Measurements from ENCODE around the gene ADARB2. TPM values are rescaled to one million over a fixed set of nuclear protein-coding genes. Genes with fewer than 3 reads are reported as not detected.

The ADARB2 gene
- total and polyA plus RNA-seq, 4 experiments from 2014 or later = 13.5 to 14.1 TPM; not detected in 2

DNA sequence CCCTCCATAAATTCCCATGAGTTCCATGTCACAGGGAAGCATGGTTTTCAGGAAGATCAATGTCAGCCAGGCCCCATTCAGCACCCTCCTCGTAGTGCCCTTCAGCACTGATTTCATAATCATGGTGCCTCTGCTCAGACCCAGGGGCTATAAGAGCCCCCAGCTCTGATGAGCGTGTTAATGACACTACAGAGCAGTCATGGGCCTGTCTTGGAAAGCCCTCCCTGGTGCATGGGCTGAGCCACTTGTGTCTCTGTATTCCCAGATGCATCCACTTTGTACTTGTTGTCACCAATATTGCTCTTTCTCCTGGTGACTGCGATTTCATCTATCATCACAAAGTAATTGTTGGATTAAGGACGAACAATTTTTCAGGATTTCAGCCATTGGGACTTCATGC lies 154.6 kb downstream of the ADARB2 start:
- no peak for DNase-seq
- Histone ChIP-seq H3K9me3 (ENCODE audit: control insufficient read depth in 1 of 2, low read length in 2 of 2) (no peaks in the 10 kb centered on the region), H3K27ac (ENCODE audit: low read depth, low read length) (no peak overlapping the region), H3K27me3 (ENCODE audit: insufficient read depth, low read length) (no peaks in the 10 kb centered on the region), H3K4me3 (ENCODE audit: low read length in 2 of 2) (no peak overlapping the region), H3K36me3 (ENCODE audit: insufficient read depth, low read length) (no peaks in the 10 kb centered on the region), H3K4me1 (ENCODE audit: insufficient read depth, low read length) (no peaks in the 10 kb centered on the region)
- Mint-ChIP-seq H3K36me3 (no peaks in the 10 kb centered on the region), H3K4me1 (no peaks in the 10 kb centered on the region), H3K27ac (no peak overlapping the region), H3K27me3 (peaks cover 4 to 5% of the 10 kb centered on the region in 2 donors), H3K4me3 (no peak overlapping the region), H3K9me3 (peaks cover 0 to 7% (median under 1%) of the 10 kb centered on the region in 8 donors)
- intact Hi-C loops (cut with micrococcal nuclease) = no loop called here
- ChIA-PET POLR2A (ENCODE audit: partially characterized antibody) (no interaction called here), CTCF (ENCODE audit: partially characterized antibody) (no interaction called here)

GRCh38 chr10:1581189-1581588 lies 156.1 kb downstream of the ADARB2 start:
- POLR2A ChIA-PET (ENCODE audit: partially characterized antibody) = no interaction called here
- intact Hi-C loops (cut with micrococcal nuclease) = no loop called here

GRCh38 chr10:1579671-1580070 lies 157.7 kb downstream of the ADARB2 start:
- intact Hi-C loops (cut with micrococcal nuclease) = no loop called here
- POLR2A ChIA-PET (ENCODE audit: partially characterized antibody) = no interaction called here
- Mint-ChIP-seq H3K4me1 (no peaks in the 10 kb centered on the region), H3K9me3 (no peaks in the 10 kb centered on the region), H3K36me3 (no peaks in the 10 kb centered on the region), H3K27ac (no peak overlapping the region), H3K27me3 (peaks cover 4 to 7% of the 10 kb centered on the region in 2 donors), H3K4me3 (no peak overlapping the region)
- Histone ChIP-seq H3K4me3 (ENCODE audit: low read length in 2 of 2) (no peak overlapping the region), H3K27ac (ENCODE audit: low read depth, low read length) (no peak overlapping the region), H3K36me3 (ENCODE audit: insufficient read depth, low read length) (no peaks in the 10 kb centered on the region), H3K9me3 (ENCODE audit: control insufficient read depth in 1 of 2, low read length in 2 of 2) (no peaks in the 10 kb centered on the region), H3K27me3 (ENCODE audit: insufficient read depth, low read length) (no peaks in the 10 kb centered on the region), H3K4me1 (ENCODE audit: insufficient read depth, low read length) (no peaks in the 10 kb centered on the region)
- CTCF ChIA-PET (ENCODE audit: partially characterized antibody) = no interaction called here
- DNase-seq = no peak

More at GRCh38 chr10:1581189-1581588, 156.1 kb downstream of the ADARB2 start:
- Histone ChIP-seq H3K27me3 (ENCODE audit: insufficient read depth, low read length) (no peaks in the 10 kb centered on the region), H3K4me3 (ENCODE audit: low read length in 2 of 2) (no peak overlapping the region), H3K36me3 (ENCODE audit: insufficient read depth, low read length) (no peaks in the 10 kb centered on the region), H3K4me1 (ENCODE audit: insufficient read depth, low read length) (no peaks in the 10 kb centered on the region), H3K27ac (ENCODE audit: low read depth, low read length) (no peak overlapping the region), H3K9me3 (ENCODE audit: control insufficient read depth in 1 of 2, low read length in 2 of 2) (no peaks in the 10 kb centered on the region)
- peaks cover 4 to 5% of the 10 kb centered on the region in 2 donors for H3K27me3 Mint-ChIP-seq
- no peaks in the 10 kb centered on the region for H3K36me3 Mint-ChIP-seq
- CTCF ChIA-PET (ENCODE audit: partially characterized antibody) = no interaction called here
- H3K4me1 Mint-ChIP-seq = no peaks in the 10 kb centered on the region
- H3K27ac Mint-ChIP-seq = no peak overlapping the region
- DNase-seq = no peak
- H3K9me3 Mint-ChIP-seq = no peaks in the 10 kb centered on the region
- no peak overlapping the region for H3K4me3 Mint-ChIP-seq

DNA sequence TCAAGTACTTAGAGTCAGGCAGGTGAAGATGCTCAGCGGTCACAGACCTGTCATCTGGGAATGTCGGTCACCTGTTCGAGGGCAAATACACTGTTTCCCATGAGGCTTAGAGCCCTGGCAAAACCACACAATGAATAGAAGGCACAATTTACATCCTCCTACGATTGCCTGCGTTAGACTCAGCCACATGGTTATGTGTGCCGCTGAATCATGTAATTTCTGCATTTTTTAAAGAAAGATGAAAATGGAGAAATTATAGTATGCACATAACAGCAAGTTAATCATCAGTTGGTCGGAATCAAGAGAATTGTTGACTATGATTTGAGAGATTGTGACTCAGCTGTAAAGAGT lies 158.2 kb downstream of the ADARB2 start:
- Histone ChIP-seq H3K4me1 (ENCODE audit: insufficient read depth, low read length) (no peaks in the 10 kb centered on the region), H3K9me3 (ENCODE audit: control insufficient read depth in 1 of 2, low read length in 2 of 2) (no peaks in the 10 kb centered on the region), H3K36me3 (ENCODE audit: insufficient read depth, low read length) (no peaks in the 10 kb centered on the region), H3K27me3 (ENCODE audit: insufficient read depth, low read length) (no peaks in the 10 kb centered on the region), H3K4me3 (ENCODE audit: low read length in 2 of 2) (no peak overlapping the region), H3K27ac (ENCODE audit: low read depth, low read length) (no peak overlapping the region)
- Mint-ChIP-seq H3K27me3 (peaks cover 5 to 7% of the 10 kb centered on the region in 2 donors), H3K4me1 (no peaks in the 10 kb centered on the region), H3K4me3 (no peak overlapping the region), H3K27ac (no peak overlapping the region), H3K9me3 (no peaks in the 10 kb centered on the region), H3K36me3 (no peaks in the 10 kb centered on the region)
- CTCF ChIA-PET (ENCODE audit: partially characterized antibody) = no interaction called here
- no peak for DNase-seq
- POLR2A ChIA-PET (ENCODE audit: partially characterized antibody) = no interaction called here
- intact Hi-C loops (cut with micrococcal nuclease) = no loop called here

DNA sequence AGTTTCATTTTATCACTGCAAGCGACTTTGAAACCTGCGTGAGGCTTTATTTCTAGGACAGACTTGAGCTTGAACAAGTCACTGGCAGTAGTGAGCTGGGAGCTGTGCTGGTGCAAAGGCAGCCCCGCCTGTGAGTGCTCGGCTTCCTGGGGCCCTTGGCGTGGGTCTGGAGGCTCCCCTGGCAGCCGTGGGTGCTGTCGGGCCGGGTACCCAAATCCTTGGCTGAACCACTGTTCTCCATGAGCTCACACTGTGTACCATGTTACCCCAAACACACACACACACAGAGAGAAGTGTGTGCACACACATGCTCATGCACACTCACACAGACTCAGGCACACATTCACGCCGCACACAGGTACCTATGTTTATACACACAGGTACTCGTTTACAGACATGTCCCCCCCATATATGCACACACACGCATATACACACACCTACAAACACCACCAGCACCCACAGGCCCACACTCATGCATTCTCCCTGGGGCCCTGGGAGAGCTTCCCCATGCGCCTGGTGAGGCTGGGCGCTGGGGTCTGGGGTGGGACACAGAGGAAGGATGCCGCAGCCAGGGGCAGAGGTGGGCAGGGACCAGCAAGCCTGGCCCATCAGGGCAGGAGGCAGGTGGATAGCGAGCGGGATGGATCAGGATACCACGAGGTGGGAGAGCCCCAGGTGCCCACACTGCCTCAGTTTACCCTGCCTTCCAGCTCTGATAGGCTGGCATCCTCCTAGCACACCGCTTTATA lies 158.8 kb downstream of the ADARB2 start:
- H3K27ac Mint-ChIP-seq = no peak overlapping the region
- no peaks in the 10 kb centered on the region for H3K27me3 ChIP-seq (ENCODE audit: insufficient read depth, low read length)
- H3K27ac ChIP-seq (ENCODE audit: low read depth, low read length) = no peak overlapping the region
- no peak for DNase-seq
- no peaks in the 10 kb centered on the region for H3K4me1 Mint-ChIP-seq
- H3K4me3 Mint-ChIP-seq = no peak overlapping the region
- H3K36me3 Mint-ChIP-seq = no peaks in the 10 kb centered on the region
- ChIA-PET POLR2A (ENCODE audit: partially characterized antibody) (no interaction called here), CTCF (ENCODE audit: partially characterized antibody) (no interaction called here)
- H3K27me3 Mint-ChIP-seq = peaks cover 5 to 8% of the 10 kb centered on the region in 2 donors
- no peak overlapping the region for H3K4me3 ChIP-seq (ENCODE audit: low read length in 2 of 2)
- no peaks in the 10 kb centered on the region for H3K36me3 ChIP-seq (ENCODE audit: insufficient read depth, low read length)
- intact Hi-C loops (cut with micrococcal nuclease) = no loop called here
- no peaks in the 10 kb centered on the region for H3K4me1 ChIP-seq (ENCODE audit: insufficient read depth, low read length)
- no peaks in the 10 kb centered on the region for H3K9me3 ChIP-seq (ENCODE audit: control insufficient read depth in 1 of 2, low read length in 2 of 2)
- H3K9me3 Mint-ChIP-seq = no peaks in the 10 kb centered on the region

- CTCF ChIA-PET (ENCODE audit: partially characterized antibody) = no interaction called here
- Mint-ChIP-seq H3K9me3 (no peaks in the 10 kb centered on the region), H3K36me3 (no peaks in the 10 kb centered on the region), H3K4me3 (no peak overlapping the region), H3K4me1 (no peaks in the 10 kb centered on the region), H3K27me3 (peaks cover 5 to 8% of the 10 kb centered on the region in 2 donors), H3K27ac (no peak overlapping the region)
- POLR2A ChIA-PET (ENCODE audit: partially characterized antibody) = no interaction called here
- no peaks in the 10 kb centered on the region for H3K9me3 ChIP-seq (ENCODE audit: control insufficient read depth in 1 of 2, low read length in 2 of 2)
- H3K4me3 ChIP-seq (ENCODE audit: low read length in 2 of 2) = no peak overlapping the region
- DNase-seq = no peak
- no peaks in the 10 kb centered on the region for H3K27me3 ChIP-seq (ENCODE audit: insufficient read depth, low read length)
- intact Hi-C loops (cut with micrococcal nuclease) = no loop called here
- H3K27ac ChIP-seq (ENCODE audit: low read depth, low read length) = no peak overlapping the region
- no peaks in the 10 kb centered on the region for H3K4me1 ChIP-seq (ENCODE audit: insufficient read depth, low read length)
- H3K36me3 ChIP-seq (ENCODE audit: insufficient read depth, low read length) = no peaks in the 10 kb centered on the region
Observed at GRCh38 chr10:1577945-1578344, 159.4 kb downstream of the ADARB2 start.

GRCh38 chr10:1577373-1577770 lies 160.0 kb downstream of the ADARB2 start:
- Histone ChIP-seq H3K4me1 (ENCODE audit: insufficient read depth, low read length) (no peaks in the 10 kb centered on the region), H3K9me3 (ENCODE audit: control insufficient read depth in 1 of 2, low read length in 2 of 2) (no peaks in the 10 kb centered on the region), H3K27me3 (ENCODE audit: insufficient read depth, low read length) (no peaks in the 10 kb centered on the region), H3K4me3 (ENCODE audit: low read length in 2 of 2) (no peak overlapping the region), H3K36me3 (ENCODE audit: insufficient read depth, low read length) (no peaks in the 10 kb centered on the region), H3K27ac (ENCODE audit: low read depth, low read length) (no peak overlapping the region)
- H3K27me3 Mint-ChIP-seq = peaks cover 5 to 8% of the 10 kb centered on the region in 2 donors
- POLR2A ChIA-PET (ENCODE audit: partially characterized antibody) = no interaction called here
- H3K36me3 Mint-ChIP-seq = no peaks in the 10 kb centered on the region
- CTCF ChIA-PET (ENCODE audit: partially characterized antibody) = no interaction called here
- no peak for DNase-seq
- H3K27ac Mint-ChIP-seq = no peak overlapping the region
- H3K4me1 Mint-ChIP-seq = no peaks in the 10 kb centered on the region
- H3K9me3 Mint-ChIP-seq = no peaks in the 10 kb centered on the region
- no peak overlapping the region for H3K4me3 Mint-ChIP-seq
- intact Hi-C loops (cut with micrococcal nuclease) = no loop called here
